HEK293 (cell line): ENCODE results near the gene SEC22C.

ENCODE experiments used
- CTCF ChIA-PET: fragments of 350-600 bp; formaldehyde crosslinking; extraction: SDS; loops from one replicate; lab custom pipeline; 2021; ENCODE audit warnings: antibody characterized with exemption; lab: Yijun Ruan, JAX
- POLR2A ChIA-PET: fragments of 300-600 bp; formaldehyde crosslinking; extraction: SDS; loops from one replicate; lab custom pipeline; 2020; ENCODE audit warnings: antibody characterized with exemption, inconsistent platforms; lab: Yijun Ruan, JAX
- H3K27ac ChIP-seq: fragments of 200-500 bp; sonication (Bioruptor generic); 2 replicates; pipeline ENCODE4 v1.5.1; 2014; ENCODE audit warnings: low read depth, low read length, control low read depth, inconsistent platforms; ENCODE audit errors: extremely low read depth
- H3K36me3 ChIP-seq, 2 experiments: fragments of 200-500 bp in 1 of 2; sonication (Bioruptor generic) in 1 of 2; 1 replicate in 1 of 2; 2 replicates in 1 of 2; pipeline ENCODE4 v1.5.1; 2014 to 2017; ENCODE audit warnings: inconsistent platforms in 2 of 2, low read length in 2 of 2; ENCODE audit not compliant: control insufficient read depth in 2 of 2, insufficient read depth in 1 of 2
- H3K4me1 ChIP-seq: fragments of 200-500 bp; sonication (Bioruptor generic); 2 replicates; pipeline ENCODE4 v1.5.1; 2014; ENCODE audit warnings: mild to moderate bottlenecking, low read length, inconsistent platforms; ENCODE audit not compliant: control insufficient read depth, insufficient read depth
- H3K4me3 ChIP-seq: 2 replicates; pipeline ENCODE4 v1.5.1; 2011; ENCODE audit warnings: low read depth, mild to moderate bottlenecking, control low read depth, low read length, moderate library complexity
- H3K9me3 ChIP-seq: fragments of 200-500 bp; sonication (Bioruptor generic); 2 replicates; pipeline ENCODE4 v1.5.1; 2014; ENCODE audit warnings: low read depth, low read length, inconsistent platforms; ENCODE audit not compliant: control insufficient read depth, insufficient read depth
- BCL11A ChIP-seq: fragments of 450-650 bp; formaldehyde crosslinking; IDR thresholded peaks from 2 replicates; pipeline ENCODE4 v1.5.1; 2016; ENCODE audit warnings: low read depth, missing biosample characterization, missing genetic modification characterization
- IKZF3 ChIP-seq: fragments of 450-650 bp; IDR thresholded peaks from 2 replicates; pipeline ENCODE4 v1.5.0; 2018; ENCODE audit warnings: missing biosample characterization, mild to moderate bottlenecking, missing genetic modification characterization, moderate library complexity
- KLF1 ChIP-seq: fragments of 450-650 bp; formaldehyde crosslinking; IDR thresholded peaks from 2 replicates; pipeline ENCODE4 v1.5.1; 2016; ENCODE audit warnings: missing biosample characterization, missing genetic modification characterization
- ZBTB7A ChIP-seq: fragments of 450-650 bp; formaldehyde crosslinking; IDR thresholded peaks from 2 replicates; pipeline ENCODE4 v1.5.1; 2016; ENCODE audit warnings: low read depth, missing biosample characterization, missing genetic modification characterization
- ZEB2 ChIP-seq: fragments of 450-650 bp; formaldehyde crosslinking; IDR thresholded peaks from 2 replicates; pipeline ENCODE4 v1.5.1; 2016; ENCODE audit warnings: missing biosample characterization, missing genetic modification characterization
- ZFHX2 ChIP-seq: fragments of 450-650 bp; formaldehyde crosslinking; conservative IDR thresholded peaks from 2 replicates; pipeline ENCODE4 v1.5.1; 2016; ENCODE audit warnings: missing biosample characterization, missing genetic modification characterization
- ZNF121 ChIP-seq: fragments of 450-650 bp; formaldehyde crosslinking; IDR thresholded peaks from 2 replicates; pipeline ENCODE4 v1.5.1; 2016; ENCODE audit warnings: missing biosample characterization, missing genetic modification characterization
- ZNF146 ChIP-seq: fragments of 450-650 bp; formaldehyde crosslinking; IDR thresholded peaks from 2 replicates; pipeline ENCODE4 v1.5.1; 2016; ENCODE audit warnings: missing biosample characterization, missing genetic modification characterization
- ZNF169 ChIP-seq: fragments of 450-650 bp; formaldehyde crosslinking; IDR thresholded peaks from 2 replicates; pipeline ENCODE4 v1.5.1; 2016; ENCODE audit warnings: missing biosample characterization, missing genetic modification characterization
- ZNF239 ChIP-seq: fragments of 450-650 bp; formaldehyde crosslinking; IDR thresholded peaks from 2 replicates; pipeline ENCODE4 v1.5.1; 2016; ENCODE audit warnings: missing biosample characterization, missing genetic modification characterization
- ZNF341 ChIP-seq: fragments of 450-650 bp; formaldehyde crosslinking; IDR thresholded peaks from 2 replicates; pipeline ENCODE4; 2016; ENCODE audit warnings: low read depth, missing biosample characterization, missing genetic modification characterization
- ZNF529 ChIP-seq: fragments of 450-650 bp; formaldehyde crosslinking; IDR thresholded peaks from 2 replicates; pipeline ENCODE4 v1.5.1; 2017; ENCODE audit warnings: missing genetic modification characterization, missing biosample characterization; ENCODE audit not compliant: insufficient replicate concordance
- ZNF549 ChIP-seq: fragments of 450-650 bp; IDR thresholded peaks from 2 replicates; pipeline ENCODE4 v1.5.1; 2018; ENCODE audit warnings: missing biosample characterization, missing genetic modification characterization, mild to moderate bottlenecking, inconsistent platforms, moderate library complexity
- ZNF792 ChIP-seq: fragments of 450-650 bp; formaldehyde crosslinking; IDR thresholded peaks from 2 replicates; pipeline ENCODE4 v1.5.1; 2016; ENCODE audit warnings: missing biosample characterization, missing genetic modification characterization
- ZNF843 ChIP-seq: fragments of 450-650 bp; formaldehyde crosslinking; IDR thresholded peaks from 2 replicates; pipeline ENCODE4 v1.5.1; 2016; ENCODE audit warnings: missing biosample characterization, missing genetic modification characterization
- TF ChIP-seq, protein P1 (sequence below): IDR thresholded peaks from 2 replicates; pipeline ENCODE4 v1.6.1; 2011; ENCODE audit warnings: mild to moderate bottlenecking, low read depth, low read length, borderline replicate concordance
- TF ChIP-seq, protein P2 (sequence below): fragments of 450-650 bp; formaldehyde crosslinking; IDR thresholded peaks from 2 replicates; pipeline ENCODE4 v1.5.1; 2016; ENCODE audit warnings: missing biosample characterization, missing genetic modification characterization
- TF ChIP-seq, protein P3 (sequence below): fragments of 450-650 bp; formaldehyde crosslinking; IDR thresholded peaks from 2 replicates; pipeline ENCODE4 v1.5.1; 2016; ENCODE audit warnings: missing biosample characterization, missing genetic modification characterization
- TF ChIP-seq, protein P4 (sequence below): fragments of 450-650 bp; formaldehyde crosslinking; IDR thresholded peaks from 2 replicates; pipeline ENCODE4 v1.5.1; 2016; ENCODE audit warnings: missing biosample characterization, missing genetic modification characterization

The SEC22C gene

GRCh38 chr3:42498791-42499477 is 82.8 kb downstream of the SEC22C start:
- H3K4me3 ChIP-seq = no peak overlapping the region
- CTCF ChIA-PET = interaction anchor here (0.7 kb wide), 1 partner anchor 1798 kb away, joined by 3 read pairs; no protein-coding TSS in a partner anchor

GRCh38 chr3:42498034-42498433 is 83.7 kb downstream of the SEC22C start:
- Histone ChIP-seq H3K4me3 (no peak overlapping the region), H3K9me3 (no peaks in the 10 kb centered on the region), H3K27ac (no peak overlapping the region)
- POLR2A ChIA-PET = no interaction called here
- TF ChIP-seq, protein P1, sequence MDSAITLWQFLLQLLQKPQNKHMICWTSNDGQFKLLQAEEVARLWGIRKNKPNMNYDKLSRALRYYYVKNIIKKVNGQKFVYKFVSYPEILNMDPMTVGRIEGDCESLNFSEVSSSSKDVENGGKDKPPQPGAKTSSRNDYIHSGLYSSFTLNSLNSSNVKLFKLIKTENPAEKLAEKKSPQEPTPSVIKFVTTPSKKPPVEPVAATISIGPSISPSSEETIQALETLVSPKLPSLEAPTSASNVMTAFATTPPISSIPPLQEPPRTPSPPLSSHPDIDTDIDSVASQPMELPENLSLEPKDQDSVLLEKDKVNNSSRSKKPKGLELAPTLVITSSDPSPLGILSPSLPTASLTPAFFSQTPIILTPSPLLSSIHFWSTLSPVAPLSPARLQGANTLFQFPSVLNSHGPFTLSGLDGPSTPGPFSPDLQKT = no peak
- TF ChIP-seq, protein P2, sequence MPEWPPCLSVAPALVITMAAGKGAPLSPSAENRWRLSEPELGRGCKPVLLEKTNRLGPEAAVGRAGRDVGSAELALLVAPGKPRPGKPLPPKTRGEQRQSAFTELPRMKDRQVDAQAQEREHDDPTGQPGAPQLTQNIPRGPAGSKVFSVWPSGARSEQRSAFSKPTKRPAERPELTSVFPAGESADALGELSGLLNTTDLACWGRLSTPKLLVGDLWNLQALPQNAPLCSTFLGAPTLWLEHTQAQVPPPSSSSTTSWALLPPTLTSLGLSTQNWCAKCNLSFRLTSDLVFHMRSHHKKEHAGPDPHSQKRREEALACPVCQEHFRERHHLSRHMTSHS (tag by site-specific recombination) = no peak
- no peak for TF ChIP-seq ZFHX2 (tag by site-specific recombination)
- TF ChIP-seq, all 188 proteins: peak for 0
- CTCF ChIA-PET = interaction anchor here (0.7 kb wide), 1 partner anchor 1797 kb away, joined by 3 read pairs; no protein-coding TSS in a partner anchor
- H3K4me1 ChIP-seq = no peaks in the 10 kb centered on the region
- H3K36me3 ChIP-seq = no peaks in the 10 kb centered on the region

More at GRCh38 chr3:42498791-42499477, 82.8 kb downstream of the SEC22C start:
- H3K36me3 ChIP-seq = no peaks in the 10 kb centered on the region
- no peak overlapping the region for H3K27ac ChIP-seq
- POLR2A ChIA-PET = no interaction called here
- no peaks in the 10 kb centered on the region for H3K4me1 ChIP-seq
- TF ChIP-seq ZNF549 (tag by site-specific recombination) (no peak), BCL11A (tag by site-specific recombination) (no peak), ZEB2 (tag by site-specific recombination) (no peak), ZNF121 (no peak), ZNF341 (tag by site-specific recombination) (no peak), ZBTB7A (tag by site-specific recombination) (no peak), IKZF3 (tag by site-specific recombination) (no peak), ZNF792 (tag by site-specific recombination) (no peak), ZNF239 (tag by site-specific recombination) (no peak), ZNF529 (tag by site-specific recombination) (no peak), ZNF843 (tag by site-specific recombination) (no peak), ZNF169 (tag by site-specific recombination) (no peak), KLF1 (tag by site-specific recombination) (no peak), ZNF146 (no peak)
- TF ChIP-seq, protein P3, sequence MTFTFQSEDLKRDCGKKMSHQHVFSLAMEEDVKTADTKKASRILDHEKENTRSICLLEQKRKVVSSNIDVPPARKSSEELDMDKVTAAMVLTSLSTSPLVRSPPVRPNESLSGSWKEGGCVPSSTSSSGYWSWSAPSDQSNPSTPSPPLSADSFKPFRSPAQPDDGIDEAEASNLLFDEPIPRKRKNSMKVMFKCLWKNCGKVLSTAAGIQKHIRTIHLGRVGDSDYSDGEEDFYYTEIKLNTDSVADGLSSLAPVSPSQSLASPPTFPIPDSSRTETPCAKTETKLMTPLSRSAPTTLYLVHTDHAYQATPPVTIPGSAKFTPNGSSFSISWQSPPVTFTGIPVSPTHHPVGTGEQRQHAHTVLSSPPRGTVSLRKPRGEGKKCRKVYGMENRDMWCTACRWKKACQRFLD = no peak
- TF ChIP-seq, protein P4, sequence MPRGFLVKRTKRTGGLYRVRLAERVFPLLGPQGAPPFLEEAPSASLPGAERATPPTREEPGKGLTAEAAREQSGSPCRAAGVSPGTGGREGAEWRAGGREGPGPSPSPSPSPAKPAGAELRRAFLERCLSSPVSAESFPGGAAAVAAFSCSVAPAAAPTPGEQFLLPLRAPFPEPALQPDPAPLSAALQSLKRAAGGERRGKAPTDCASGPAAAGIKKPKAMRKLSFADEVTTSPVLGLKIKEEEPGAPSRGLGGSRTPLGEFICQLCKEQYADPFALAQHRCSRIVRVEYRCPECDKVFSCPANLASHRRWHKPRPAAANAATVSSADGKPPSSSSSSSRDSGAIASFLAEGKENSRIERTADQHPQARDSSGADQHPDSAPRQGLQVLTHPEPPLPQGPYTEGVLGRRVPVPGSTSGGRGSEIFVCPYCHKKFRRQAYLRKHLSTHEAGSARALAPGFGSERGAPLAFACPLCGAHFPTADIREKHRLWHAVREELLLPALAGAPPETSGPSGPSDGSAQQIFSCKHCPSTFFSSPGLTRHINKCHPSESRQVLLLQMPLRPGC (tag by site-specific recombination) = no peak
- no peaks in the 10 kb centered on the region for H3K9me3 ChIP-seq
